ENCODE measurements around the gene NETO2.

Gene NETO2

GRCh38 chr16:47053895-47054294, 89.8 kb downstream of the NETO2 start:
- DNase-seq (ENCODE audit: low spot score) (no peak), ATAC-seq (ENCODE audit: low read depth) (no peak)
- Histone ChIP-seq H3K9me3 (ENCODE audit: severe bottlenecking) (no peaks in the 10 kb centered on the region), H3K27ac (ENCODE audit: poor library complexity, severe bottlenecking) (no peak overlapping the region), H3K27me3 (ENCODE audit: insufficient read depth, poor library complexity, severe bottlenecking) (no peaks in the 10 kb centered on the region), H3K36me3 (ENCODE audit: low read depth) (no peaks in the 10 kb centered on the region), H3K4me1 (ENCODE audit: insufficient read depth, poor library complexity, severe bottlenecking) (peaks cover under 1% of the 10 kb centered on the region), H3K4me3 (ENCODE audit: severe bottlenecking) (no peak overlapping the region)
- no peak for TF ChIP-seq CTCF (IDR thresholded peaks at IDR 0.05; ENCODE audit: poor library complexity, severe bottlenecking)

- Histone ChIP-seq H3K4me1 (ENCODE audit: insufficient read depth, poor library complexity, severe bottlenecking) (no peaks in the 10 kb centered on the region), H3K27me3 (ENCODE audit: insufficient read depth, poor library complexity, severe bottlenecking) (no peaks in the 10 kb centered on the region)
- no peak for ATAC-seq (ENCODE audit: low read depth)
Measured at GRCh38 chr16:47052666-47053640, 90.8 kb downstream of the NETO2 start.

GRCh38 chr16:47051031-47051430, 92.7 kb downstream of the NETO2 start:
- Histone ChIP-seq H3K4me3 (ENCODE audit: severe bottlenecking) (no peak overlapping the region), H3K27me3 (ENCODE audit: insufficient read depth, poor library complexity, severe bottlenecking) (no peaks in the 10 kb centered on the region), H3K27ac (ENCODE audit: poor library complexity, severe bottlenecking) (no peak overlapping the region), H3K9me3 (ENCODE audit: severe bottlenecking) (no peaks in the 10 kb centered on the region), H3K36me3 (ENCODE audit: low read depth) (no peaks in the 10 kb centered on the region), H3K4me1 (ENCODE audit: insufficient read depth, poor library complexity, severe bottlenecking) (no peaks in the 10 kb centered on the region)
- ATAC-seq (ENCODE audit: low read depth) (no peak), DNase-seq (ENCODE audit: low spot score) (no peak)
- no peak for TF ChIP-seq CTCF (IDR thresholded peaks at IDR 0.05; ENCODE audit: poor library complexity, severe bottlenecking)

More at GRCh38 chr16:47052666-47053640, 90.8 kb downstream of the NETO2 start:
- H3K27ac ChIP-seq (ENCODE audit: poor library complexity, severe bottlenecking), result no peak overlapping the region
- TF ChIP-seq CTCF (IDR thresholded peaks at IDR 0.05; ENCODE audit: poor library complexity, severe bottlenecking), result no peak
- no peaks in the 10 kb centered on the region for H3K36me3 ChIP-seq (ENCODE audit: low read depth)
- DNase-seq (ENCODE audit: low spot score), result no peak
- H3K4me3 ChIP-seq (ENCODE audit: severe bottlenecking), result no peak overlapping the region
- no peaks in the 10 kb centered on the region for H3K9me3 ChIP-seq (ENCODE audit: severe bottlenecking)

- ATAC-seq (ENCODE audit: low read depth) (no peak; the same call in 2 of the 3 replicates), DNase-seq (ENCODE audit: low spot score) (no peak)
- H3K27ac ChIP-seq (ENCODE audit: poor library complexity, severe bottlenecking), result no peak overlapping the region
- no peaks in the 10 kb centered on the region for H3K4me1 ChIP-seq (ENCODE audit: insufficient read depth, poor library complexity, severe bottlenecking)
- no peaks in the 10 kb centered on the region for H3K27me3 ChIP-seq (ENCODE audit: insufficient read depth, poor library complexity, severe bottlenecking)
- H3K9me3 ChIP-seq (ENCODE audit: severe bottlenecking), result no peaks in the 10 kb centered on the region
- H3K36me3 ChIP-seq (ENCODE audit: low read depth), result no peaks in the 10 kb centered on the region
- H3K4me3 ChIP-seq (ENCODE audit: severe bottlenecking), result no peak overlapping the region
- no peak for TF ChIP-seq CTCF (IDR thresholded peaks at IDR 0.05; ENCODE audit: poor library complexity, severe bottlenecking)
Measured at GRCh38 chr16:47049901-47050583, 93.7 kb downstream of the NETO2 start.

All from RWPE2 (cell line).